Fibroblast of pulmonary artery (primary cell): ENCODE results near the gene FOXP1.

Source experiments
- DNase-seq: peaks from one replicate; pipeline ENCODE4 v3.0.0-alpha.2; 2010; ENCODE audit warnings: low read depth
- H3K4me3 ChIP-seq: replicated peaks from 2 replicates; pipeline ENCODE4 v1.5.1; 2011; ENCODE audit warnings: low read depth, mild to moderate bottlenecking, control low read depth, low read length, moderate library complexity
- TF ChIP-seq, protein P1 (sequence below): IDR thresholded peaks from 2 replicates; pipeline ENCODE4 v1.5.1; 2011; ENCODE audit warnings: mild to moderate bottlenecking, control low read depth, low read length, inconsistent platforms; ENCODE audit errors: missing control alignments

Gene FOXP1

DNA sequence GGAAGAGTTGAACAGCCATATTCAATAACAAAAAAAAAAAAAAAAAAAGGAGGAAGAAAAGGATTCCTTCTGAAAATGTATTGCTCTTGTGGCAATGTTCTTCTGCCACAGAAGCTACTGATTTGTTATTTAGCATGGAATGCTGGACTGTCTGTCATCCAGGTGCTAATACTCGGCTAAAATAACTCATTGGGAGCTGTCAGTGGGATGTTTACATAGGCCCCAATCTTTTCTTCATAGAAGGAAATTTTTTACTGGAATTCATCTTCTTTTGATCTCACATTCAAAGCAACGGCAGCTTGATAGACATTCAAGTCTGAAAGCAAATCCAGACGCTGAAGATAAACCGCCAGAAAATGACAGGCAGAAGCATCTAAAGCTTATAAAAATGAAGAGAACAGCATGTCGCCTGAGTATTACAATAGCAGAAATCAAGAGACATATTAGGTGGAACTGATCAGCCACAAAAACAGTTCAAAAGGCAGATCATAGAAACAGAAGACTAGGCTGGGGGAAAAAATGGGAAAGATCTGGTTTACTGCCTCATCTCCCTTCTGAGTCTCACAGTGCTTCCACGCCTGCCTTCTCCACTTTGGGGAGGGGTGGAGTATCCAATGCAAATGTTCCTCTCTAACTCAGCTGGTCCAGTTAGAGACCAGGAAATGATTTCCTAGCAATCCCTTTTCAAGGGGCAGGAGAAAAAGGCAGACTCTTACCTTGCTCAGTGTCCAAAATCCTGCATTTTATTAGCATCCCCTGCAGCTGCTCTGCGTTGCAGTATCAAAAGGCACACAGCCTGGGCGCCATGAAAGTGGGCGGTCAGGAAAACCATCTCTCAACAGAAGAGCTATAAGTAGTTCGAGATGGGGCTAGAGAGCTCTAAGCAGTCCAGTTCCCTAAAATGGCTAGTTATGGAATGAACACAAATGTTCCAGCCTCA lies 451.9 kb downstream of the FOXP1 start:
- no peak overlapping the region for H3K4me3 ChIP-seq
- TF ChIP-seq, protein P1, sequence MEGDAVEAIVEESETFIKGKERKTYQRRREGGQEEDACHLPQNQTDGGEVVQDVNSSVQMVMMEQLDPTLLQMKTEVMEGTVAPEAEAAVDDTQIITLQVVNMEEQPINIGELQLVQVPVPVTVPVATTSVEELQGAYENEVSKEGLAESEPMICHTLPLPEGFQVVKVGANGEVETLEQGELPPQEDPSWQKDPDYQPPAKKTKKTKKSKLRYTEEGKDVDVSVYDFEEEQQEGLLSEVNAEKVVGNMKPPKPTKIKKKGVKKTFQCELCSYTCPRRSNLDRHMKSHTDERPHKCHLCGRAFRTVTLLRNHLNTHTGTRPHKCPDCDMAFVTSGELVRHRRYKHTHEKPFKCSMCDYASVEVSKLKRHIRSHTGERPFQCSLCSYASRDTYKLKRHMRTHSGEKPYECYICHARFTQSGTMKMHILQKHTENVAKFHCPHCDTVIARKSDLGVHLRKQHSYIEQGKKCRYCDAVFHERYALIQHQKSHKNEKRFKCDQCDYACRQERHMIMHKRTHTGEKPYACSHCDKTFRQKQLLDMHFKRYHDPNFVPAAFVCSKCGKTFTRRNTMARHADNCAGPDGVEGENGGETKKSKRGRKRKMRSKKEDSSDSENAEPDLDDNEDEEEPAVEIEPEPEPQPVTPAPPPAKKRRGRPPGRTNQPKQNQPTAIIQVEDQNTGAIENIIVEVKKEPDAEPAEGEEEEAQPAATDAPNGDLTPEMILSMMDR: no peak
- no peak for DNase-seq

DNA sequence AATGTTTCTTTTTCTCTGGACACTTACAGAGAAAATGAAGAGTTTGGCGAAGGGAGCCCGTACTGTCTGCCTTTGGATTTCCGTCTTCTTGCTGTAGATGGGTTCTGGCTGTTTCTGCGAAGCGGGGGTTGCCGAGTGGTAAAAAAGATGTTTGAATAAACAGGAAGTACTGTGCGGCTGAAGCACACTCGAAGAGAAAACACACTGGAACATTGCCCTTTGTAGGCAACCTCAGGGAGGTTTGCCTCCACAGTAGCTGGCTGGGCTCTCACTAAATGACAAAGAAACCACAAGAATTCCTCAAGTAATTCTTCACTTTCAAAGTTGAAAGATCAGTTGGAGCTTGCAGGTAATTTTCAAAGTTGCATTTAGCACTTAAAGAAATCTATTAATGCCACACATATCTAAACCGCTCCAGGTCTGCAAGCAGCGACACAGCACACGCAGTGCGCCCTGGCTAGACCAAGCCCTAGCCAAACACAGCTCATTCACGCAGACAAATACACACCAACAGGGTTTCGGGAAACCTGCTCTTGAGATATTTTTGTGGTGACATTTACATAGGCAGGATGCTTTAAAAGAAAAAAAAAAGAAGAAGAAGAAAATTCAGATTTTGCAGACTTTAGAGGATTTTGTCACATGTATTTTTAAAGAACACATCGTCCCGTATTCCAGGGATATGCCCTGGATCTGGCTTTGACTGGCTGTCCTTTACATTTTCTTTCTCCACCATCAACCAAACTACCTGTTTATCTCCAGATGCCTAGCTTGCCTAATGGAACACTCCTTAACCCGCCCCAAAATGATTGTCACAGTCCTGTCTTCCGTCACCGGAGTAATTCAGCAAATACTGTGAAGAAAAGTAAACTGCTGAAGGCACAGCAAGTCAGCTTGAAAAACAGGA lies 452.8 kb downstream of the FOXP1 start:
- peak overlapping the region; percentile 73 for H3K4me3 ChIP-seq
- TF ChIP-seq, protein P1: no peak

DNA sequence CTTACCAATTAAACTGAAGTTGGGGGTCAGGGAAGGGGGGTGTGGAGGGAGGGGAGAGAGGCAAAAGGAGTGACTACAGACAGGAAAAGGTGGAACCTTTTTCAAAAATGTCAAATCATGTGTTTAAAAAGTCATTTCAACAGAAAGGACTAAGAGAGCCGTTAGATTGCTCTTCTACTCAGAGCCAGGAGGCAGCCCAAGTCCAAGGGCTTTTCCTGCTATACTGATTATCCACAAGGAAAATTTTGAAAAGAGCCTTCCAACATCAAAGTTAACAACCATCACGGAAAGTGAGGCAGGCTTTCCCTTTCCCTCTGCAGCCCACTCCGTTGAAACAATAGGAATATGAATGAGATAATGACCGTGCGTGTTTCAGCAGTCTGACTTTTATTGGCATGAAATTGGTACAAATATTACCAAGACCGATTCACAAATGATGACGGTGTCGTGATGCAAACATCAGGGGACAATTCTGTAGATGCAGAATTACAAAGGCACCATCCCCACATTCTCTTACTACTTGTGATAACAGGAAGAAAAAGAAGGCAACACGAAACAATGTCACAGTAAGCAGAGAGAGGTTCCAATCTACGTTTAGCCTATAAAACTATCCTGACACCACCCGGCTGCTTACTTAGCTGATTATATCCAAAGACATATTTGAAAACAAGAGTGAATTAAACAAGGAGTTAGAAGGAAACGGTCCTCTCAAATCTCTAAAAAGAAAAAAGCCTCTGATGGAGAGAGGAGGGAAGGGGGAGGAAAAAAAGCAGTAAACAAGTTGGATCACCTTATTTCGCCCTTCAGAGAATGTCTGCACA lies 453.7 kb downstream of the FOXP1 start:
- H3K4me3 ChIP-seq: peak overlapping the region; percentile 73
- DNase-seq: peak; percentile 81
- TF ChIP-seq, protein P1: no peak

More for the DNA sequence above, 452.8 kb downstream of the FOXP1 start:
- peak; percentile 87 for DNase-seq

DNA sequence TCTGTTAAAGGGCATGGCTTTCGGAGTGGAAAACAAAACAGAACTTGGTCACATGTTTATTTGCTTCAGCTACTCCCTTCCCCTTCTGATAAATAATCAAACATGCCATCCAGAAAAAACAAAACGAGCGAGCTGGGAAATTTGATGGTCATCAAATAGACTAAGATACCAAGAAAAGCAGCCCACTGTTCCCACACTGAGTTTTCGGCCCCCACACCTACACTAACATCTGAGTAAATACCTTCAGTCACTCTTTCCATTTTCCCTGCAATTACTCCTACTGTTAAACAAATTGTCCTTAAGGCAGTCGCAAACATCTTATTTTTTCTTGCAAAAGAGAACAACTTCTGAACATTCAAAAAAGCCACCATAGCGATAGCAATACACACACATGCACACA lies 454.6 kb downstream of the FOXP1 start:
- peak; percentile 56 for DNase-seq
- TF ChIP-seq, protein P1: no peak
- H3K4me3 ChIP-seq: peak overlapping the region; percentile 73

DNA sequence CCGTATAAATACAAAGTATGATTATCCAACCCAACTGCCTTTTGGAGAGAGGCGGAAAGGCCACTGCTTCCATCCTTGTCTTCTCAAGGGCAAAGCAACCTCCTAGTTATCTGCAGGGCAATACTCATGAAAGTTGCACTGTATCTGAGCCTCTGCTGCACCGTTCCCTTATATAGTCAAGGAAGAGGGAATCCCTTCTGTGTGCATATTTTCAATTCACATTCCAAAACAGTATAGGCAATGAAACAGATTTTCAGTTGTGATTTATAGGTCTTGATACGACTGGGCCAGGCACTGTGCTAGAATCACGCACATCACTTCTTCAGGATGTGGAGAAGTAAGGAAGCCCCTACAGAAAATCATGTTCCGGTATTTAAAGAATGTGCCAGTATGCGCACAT lies 455.7 kb downstream of the FOXP1 start:
- peak; percentile 40 for DNase-seq
- H3K4me3 ChIP-seq: peak overlapping the region; percentile 73
- TF ChIP-seq, protein P1: no peak

DNA sequence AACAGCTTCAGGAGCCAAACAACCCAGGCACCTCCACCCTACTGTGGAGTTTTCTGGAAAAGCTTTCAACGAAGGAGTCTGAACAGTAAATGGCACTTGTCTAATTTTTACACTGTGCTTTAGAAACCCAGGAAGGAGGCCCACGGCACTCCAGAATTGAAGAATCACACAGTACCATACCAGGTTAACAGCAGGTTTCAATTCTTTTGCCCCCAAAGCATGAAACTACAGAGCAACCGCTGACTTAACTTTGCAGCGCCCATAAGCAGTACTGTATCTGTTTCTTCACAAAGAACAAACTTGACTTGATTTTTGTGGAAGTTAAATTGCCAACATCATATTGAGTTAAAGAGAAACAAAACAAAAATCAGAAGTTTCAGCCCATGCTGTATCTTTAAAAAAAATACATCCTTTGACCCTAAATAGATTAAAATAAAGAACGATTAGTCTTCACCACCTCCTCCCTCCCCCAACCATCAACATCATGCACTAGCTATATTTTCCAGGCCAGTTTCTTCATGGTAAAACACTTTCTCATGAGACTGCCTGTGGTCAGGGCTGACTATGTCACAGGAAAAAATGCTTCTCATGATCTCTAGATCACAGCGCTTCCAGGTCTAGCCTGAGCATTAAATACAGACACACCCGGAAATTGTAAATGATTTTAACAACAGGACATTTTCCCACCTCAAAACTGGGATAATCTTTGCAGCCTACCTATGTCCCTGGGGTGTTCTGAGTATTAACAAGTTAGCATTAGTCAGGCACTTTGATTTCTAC lies 456.3 kb downstream of the FOXP1 start:
- TF ChIP-seq, protein P1: no peak
- peak overlapping the region; percentile 73 for H3K4me3 ChIP-seq
- peak; percentile 67 for DNase-seq
